HK-2 (cell line): ENCODE results near the gene CCM2.
A peak's percentile ranks its signal among the peaks of the same experiment; 100 is the strongest.
"Not testable (repeated sequence)": the region's sequence is repeated elsewhere in the genome, so short reads cannot be mapped to it uniquely, and the experiment has no call there.

Source experiments
- DNase-seq: peaks from one replicate; pipeline ENCODE4 v3.0.0-alpha.2; 2018; ENCODE audit not compliant: unreplicated experiment

The CCM2 gene

GRCh38 chr7:44981035-44981706 lies 18.8 kb upstream of the CCM2 start:
- DNase-seq: no peak

DNA sequence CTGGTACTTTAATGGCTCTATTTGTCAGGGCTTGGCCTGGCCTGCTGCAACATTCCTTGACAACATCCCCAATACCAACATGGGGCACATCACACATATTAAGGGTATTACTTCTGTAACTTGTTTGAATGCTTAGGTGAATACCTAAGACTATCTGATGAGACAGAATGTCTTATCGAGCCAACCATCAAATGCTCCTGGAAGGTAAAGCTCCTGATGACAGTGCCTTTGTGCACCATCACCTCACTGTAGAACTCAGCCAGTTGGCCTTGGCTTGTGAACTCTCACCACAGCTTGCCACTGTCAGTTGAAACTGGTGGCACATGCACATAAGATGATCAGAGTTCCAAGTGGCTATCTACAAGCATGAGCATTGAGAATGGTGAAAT lies 17.5 kb upstream of the CCM2 start:
- no peak for DNase-seq

DNA sequence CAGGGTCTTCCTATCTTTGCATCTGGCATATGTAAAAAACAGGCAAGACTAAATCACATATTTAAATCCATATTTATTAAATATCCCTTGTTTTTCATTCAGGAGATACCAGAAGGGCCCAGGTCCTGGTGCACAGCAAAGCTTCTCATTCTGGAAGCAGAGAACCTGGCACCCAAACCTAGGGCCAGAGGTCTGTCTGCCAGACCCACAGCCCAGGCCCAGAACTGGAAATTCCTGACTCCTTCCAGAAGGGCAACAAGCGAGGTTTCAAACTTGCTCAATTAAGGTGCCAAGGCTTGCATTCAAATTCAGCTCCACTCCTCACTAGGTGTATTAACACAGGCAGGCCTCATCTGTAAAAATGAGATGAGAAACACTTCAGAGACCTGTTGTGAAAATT lies 17.0 kb upstream of the CCM2 start:
- no peak for DNase-seq

- no peak for DNase-seq
Observed at GRCh38 chr7:44983742-44984477, 16.1 kb upstream of the CCM2 start.

- no peak for DNase-seq
Observed at GRCh38 chr7:44984478-44984758, 15.6 kb upstream of the CCM2 start.

GRCh38 chr7:44985033-44985695 lies 14.8 kb upstream of the CCM2 start:
- no peak for DNase-seq

GRCh38 chr7:44985900-44986217 lies 14.1 kb upstream of the CCM2 start:
- no peak for DNase-seq

DNA sequence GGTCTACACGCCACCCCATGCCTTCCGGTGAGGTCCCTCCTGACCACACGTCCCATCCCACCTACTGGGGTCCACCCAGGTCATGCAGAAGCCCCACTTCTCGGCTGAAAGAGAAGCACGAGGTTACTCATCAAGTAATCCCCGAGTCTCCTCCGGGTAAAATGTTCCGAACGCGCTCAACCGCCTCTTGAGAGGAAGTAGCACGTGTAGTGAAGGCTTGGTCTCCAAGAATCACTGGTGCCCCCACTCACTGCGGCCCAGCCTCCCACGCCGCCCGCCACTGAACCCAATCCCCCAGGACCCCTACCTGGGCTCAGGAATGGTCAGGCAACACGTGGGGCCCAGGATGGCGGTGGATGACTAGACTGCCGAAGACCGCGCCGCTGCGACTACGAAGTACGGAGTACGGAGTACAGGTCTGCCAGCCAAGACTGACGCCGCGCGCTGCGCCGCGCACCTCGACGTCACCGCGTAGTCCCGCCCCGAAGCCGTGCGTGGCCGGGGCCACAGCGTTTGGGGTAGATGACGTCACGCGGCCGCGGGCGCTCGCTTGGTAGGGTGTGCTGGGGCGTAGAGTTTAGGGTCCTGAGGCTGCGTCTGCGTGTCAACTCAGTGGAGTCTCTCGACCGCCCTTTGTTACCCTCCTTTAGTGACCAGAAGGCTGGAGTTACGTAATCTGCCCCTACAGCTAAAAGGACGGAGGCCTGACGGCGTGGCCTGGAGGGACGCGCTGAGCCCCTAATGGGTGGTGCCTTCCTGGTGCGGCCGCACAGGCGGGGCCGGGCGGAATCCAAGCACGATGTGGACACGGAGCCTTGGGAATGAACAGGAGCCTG lies 13.6 kb upstream of the CCM2 start:
- DNase-seq: peak; percentile 94

GRCh38 chr7:44987457-44987856 lies 12.5 kb upstream of the CCM2 start:
- DNase-seq: no peak

- DNase-seq: no peak
Observed at GRCh38 chr7:44987996-44988395, 12.0 kb upstream of the CCM2 start.

DNA sequence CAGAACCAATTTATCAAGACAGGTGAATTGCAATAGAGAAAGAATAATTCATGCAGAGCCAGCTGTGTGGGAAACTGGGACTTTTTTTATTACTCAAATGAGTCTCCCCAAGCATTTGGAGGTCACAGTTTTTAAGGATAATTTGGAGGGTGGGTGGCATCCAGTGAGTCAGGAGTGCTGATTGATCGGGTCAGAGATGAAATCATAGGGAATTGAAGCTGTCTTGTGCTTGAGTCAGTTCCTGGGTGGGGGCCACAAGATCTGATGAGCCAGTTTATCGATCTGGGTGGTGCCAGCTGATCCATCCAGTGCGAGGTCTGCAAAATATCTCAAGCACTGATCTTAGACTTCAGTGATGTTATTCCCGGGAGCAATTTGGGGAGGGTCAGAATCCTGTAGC lies 11.3 kb upstream of the CCM2 start:
- DNase-seq: no peak

DNA sequence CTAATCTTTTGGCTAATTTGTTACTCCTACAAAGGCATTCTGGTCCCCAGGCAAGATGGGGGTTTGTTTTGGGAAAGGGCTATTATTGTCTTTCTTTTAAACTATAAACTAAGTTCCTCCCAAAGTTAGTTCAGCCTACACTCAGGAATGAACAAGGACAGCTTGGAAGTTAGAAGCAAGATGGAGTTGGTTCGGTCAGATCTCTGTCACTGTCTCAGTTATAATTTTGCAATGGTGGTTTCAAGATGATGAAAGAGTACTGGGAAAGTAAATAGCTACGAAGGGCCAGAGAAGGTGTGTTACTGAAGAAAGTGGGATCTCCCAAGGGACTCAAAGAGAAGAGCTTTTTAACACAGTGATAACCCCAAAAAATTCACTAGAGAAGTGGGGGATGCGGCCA lies 10.9 kb upstream of the CCM2 start:
- no peak for DNase-seq

- DNase-seq: no peak
Observed at GRCh38 chr7:44990109-44991023, 9.6 kb upstream of the CCM2 start.

GRCh38 chr7:44992004-44992795 lies 7.8 kb upstream of the CCM2 start:
- DNase-seq: not testable (repeated sequence)

- no peak for DNase-seq
Observed at GRCh38 chr7:44994877-44995554, 5.0 kb upstream of the CCM2 start.

GRCh38 chr7:44995555-44996493 lies 4.2 kb upstream of the CCM2 start:
- no peak for DNase-seq

GRCh38 chr7:44998153-44998871 lies 1.7 kb upstream of the CCM2 start:
- DNase-seq: no peak
